Activated gamma-delta T cell treated with anti-CD3 and anti-CD28 coated beads, Interleukin-2, amount 50 U/mL, for 16 hours (primary cell): ENCODE data around the gene SCAMP2.

Source experiments
- DNase-seq: peaks from one replicate; pipeline ENCODE4 v3.0.0-alpha.2; 2020; ENCODE audit warnings: low read depth

Gene SCAMP2

GRCh38 chr15:74816624-74817369, 56.4 kb downstream of the SCAMP2 start:
- DNase-seq = no peak

- DNase-seq = no peak
Measured at GRCh38 chr15:74815961-74816360, 57.2 kb downstream of the SCAMP2 start.

- DNase-seq = no peak
Measured at GRCh38 chr15:74815121-74815934, 57.8 kb downstream of the SCAMP2 start.

GRCh38 chr15:74812533-74812932, 60.6 kb downstream of the SCAMP2 start, which contains the start of gene LMAN1L:
Gene LMAN1L (plus strand): TSS chr15:74812835. CDS start chr15:74812855, 20 bp downstream.
- no peak for DNase-seq

GRCh38 chr15:74809956-74810355, 63.2 kb downstream of the SCAMP2 start:
- DNase-seq = no peak

GRCh38 chr15:74809242-74809641, 63.9 kb downstream of the SCAMP2 start:
- DNase-seq = no peak

- DNase-seq = no peak
Measured at GRCh38 chr15:74808840-74809229, 64.3 kb downstream of the SCAMP2 start.

GRCh38 chr15:74808078-74808839, 64.9 kb downstream of the SCAMP2 start:
- DNase-seq = no peak

GRCh38 chr15:74807282-74807681, 65.9 kb downstream of the SCAMP2 start:
- DNase-seq = no peak

- no peak for DNase-seq
Measured at GRCh38 chr15:74804935-74805334, 68.2 kb downstream of the SCAMP2 start.

GRCh38 chr15:74802862-74803447, 70.2 kb downstream of the SCAMP2 start:
- no peak for DNase-seq

- DNase-seq = no peak
Measured at GRCh38 chr15:74802290-74802689, 70.9 kb downstream of the SCAMP2 start.

- no peak for DNase-seq
Measured at GRCh38 chr15:74801311-74801997, 71.7 kb downstream of the SCAMP2 start.

- DNase-seq = no peak
Measured at GRCh38 chr15:74800559-74801094, 72.5 kb downstream of the SCAMP2 start.

GRCh38 chr15:74799856-74800558, 73.2 kb downstream of the SCAMP2 start:
- peak; percentile 80 for DNase-seq

- DNase-seq = no peak
Measured at GRCh38 chr15:74799255-74799855, 73.8 kb downstream of the SCAMP2 start.

- DNase-seq = no peak
Measured at GRCh38 chr15:74798388-74799254, 74.5 kb downstream of the SCAMP2 start.

- DNase-seq = no peak
Measured at GRCh38 chr15:74795966-74796625, 77.1 kb downstream of the SCAMP2 start.

GRCh38 chr15:74794970-74795349, 78.2 kb downstream of the SCAMP2 start:
- DNase-seq = no peak
